Fibroblast of lung (primary cell): ENCODE data around the gene IFRD1. TPM values are rescaled to one million over a fixed set of nuclear protein-coding genes. Genes with fewer than 3 reads are reported as not detected.

Experiments
- DNase-seq, 2 donors: peaks; one replicate each; pipeline versions ENCODE4 v3.0.0 to v3.0.0-alpha.2; 2010; ENCODE audit warnings: low read depth in 2 of 2
- H2AFZ ChIP-seq: 2 replicates; pipeline ENCODE4 v1.5.1; 2012; ENCODE audit warnings: low read length, control low read depth, inconsistent platforms
- H3K27ac ChIP-seq: 2 replicates; pipeline ENCODE4 v1.5.1; 2011; ENCODE audit warnings: low read length, control low read depth; ENCODE audit not compliant: insufficient read depth
- H3K27me3 ChIP-seq: 2 replicates; pipeline ENCODE4 v1.5.1; 2011; ENCODE audit warnings: mild to moderate bottlenecking, low read length; ENCODE audit not compliant: control insufficient read depth, insufficient read depth
- H3K36me3 ChIP-seq: 2 replicates; pipeline ENCODE4 v1.5.1; 2011; ENCODE audit warnings: low read length; ENCODE audit not compliant: control insufficient read depth, insufficient read depth
- H3K4me1 ChIP-seq: 2 replicates; pipeline ENCODE4 v1.5.1; 2011; ENCODE audit warnings: low read length; ENCODE audit not compliant: control insufficient read depth, insufficient read depth; ENCODE audit errors: extremely low read depth
- H3K4me2 ChIP-seq: 2 replicates; pipeline ENCODE4 v1.5.1; 2011; ENCODE audit warnings: low read length, control low read depth; ENCODE audit not compliant: insufficient read depth; ENCODE audit errors: extremely low read depth
- H3K4me3 ChIP-seq, 4 experiments: fragments of 200-600 bp in 1 of 4; sonication (generic) in 1 of 4; replicated peaks in 1 of 4; 2 replicates each; pipeline ENCODE4 v1.5.1; 2011 to 2016; ENCODE audit warnings: low read length in 4 of 4, low read depth in 3 of 4, mild to moderate bottlenecking in 3 of 4, control low read depth in 2 of 4, inconsistent platforms in 1 of 4, mixed read lengths in 1 of 4; ENCODE audit not compliant: insufficient read depth in 1 of 4; ENCODE audit errors: control extremely low read depth in 1 of 4
- H3K79me2 ChIP-seq: 2 replicates; pipeline ENCODE4 v1.5.1; 2012; ENCODE audit warnings: mild to moderate bottlenecking, low read length, inconsistent platforms; ENCODE audit not compliant: control insufficient read depth, insufficient read depth
- H3K9ac ChIP-seq: 2 replicates; pipeline ENCODE4 v1.5.1; 2011; ENCODE audit warnings: mild to moderate bottlenecking, low read length, control low read depth; ENCODE audit not compliant: insufficient read depth
- H3K9me3 ChIP-seq: 2 replicates; pipeline ENCODE4 v1.5.1; 2012; ENCODE audit warnings: low read depth, low read length; ENCODE audit not compliant: control insufficient read depth, insufficient read depth
- H4K20me1 ChIP-seq: 2 replicates; pipeline ENCODE4 v1.5.1; 2011; ENCODE audit warnings: low read length; ENCODE audit not compliant: control insufficient read depth, insufficient read depth; ENCODE audit errors: extremely low read depth
- CTCF ChIP-seq, 2 donors: IDR thresholded peaks in 1 of 2; conservative IDR thresholded peaks in 1 of 2; 1 replicate in 1 of 2; 2 replicates in 1 of 2; pipeline ENCODE4 v1.5.1; 2011 to 2012; ENCODE audit warnings: low read length in 2 of 2, control low read depth in 1 of 2, inconsistent platforms in 1 of 2, low read depth in 1 of 2, mild to moderate bottlenecking in 1 of 2
- EZH2 ChIP-seq: IDR thresholded peaks from 2 replicates; pipeline ENCODE4 v1.5.1; 2012; ENCODE audit warnings: low read length, control low read depth, mild to moderate bottlenecking; ENCODE audit errors: missing control alignments
- polyA plus RNA-seq, 2 donors: library from polyadenylated mRNA; depleted of rRNA in 1 of 2; stranded (reverse) in 1 of 2; unstranded in 1 of 2; fragments of >200 nt; gene quantifications; 2 replicates each; pipeline ENCODE4 v1.2.1, GENCODE V29; 2011 to 2012; ENCODE audit warnings: missing spikeins in 1 of 2
- total RNA-seq: library from RNA; depleted of rRNA; stranded (reverse); fragments of >200 nt; gene quantifications from 2 replicates; pipeline ENCODE4 v1.2.1, GENCODE V29; 2014

Gene IFRD1
- total and polyA plus RNA-seq, 2 donors (not counting 1 experiment from before 2014, with no cell fraction given) = 42.6 to 127 TPM

GRCh38 chr7:112444505-112444904, 5.8 kb upstream of the IFRD1 start:
- Histone ChIP-seq H3K27ac (no peak overlapping the region), H4K20me1 (no peaks in the 10 kb centered on the region), H3K4me2 (no peak overlapping the region), H3K79me2 (no peaks in the 10 kb centered on the region), H3K4me3 (no peak overlapping the region), H3K4me1 (peaks cover 3% of the 10 kb centered on the region), H3K27me3 (no peaks in the 10 kb centered on the region), H3K9ac (no peak overlapping the region), H2AFZ (no peak overlapping the region), H3K36me3 (no peaks in the 10 kb centered on the region), H3K9me3 (no peaks in the 10 kb centered on the region)
- TF ChIP-seq EZH2 (no peak), CTCF (conservative IDR thresholded peaks at IDR 0.05 in 1 of 2, IDR thresholded peaks at IDR 0.05 in 1 of 2; ENCODE audit: low read depth in 1 of 2, low read length in 2 of 2) (no peak)
- DNase-seq = no peak

- Histone ChIP-seq H3K9ac (no peak overlapping the region), H3K27me3 (no peaks in the 10 kb centered on the region), H3K27ac (no peak overlapping the region), H3K9me3 (no peaks in the 10 kb centered on the region), H3K4me3 (no peak overlapping the region), H4K20me1 (no peaks in the 10 kb centered on the region), H3K4me2 (no peak overlapping the region), H3K79me2 (peaks cover 10% of the 10 kb centered on the region), H3K36me3 (no peaks in the 10 kb centered on the region), H2AFZ (no peak overlapping the region), H3K4me1 (peaks cover 5% of the 10 kb centered on the region)
- TF ChIP-seq CTCF (conservative IDR thresholded peaks at IDR 0.05 in 1 of 2, IDR thresholded peaks at IDR 0.05 in 1 of 2; ENCODE audit: low read depth in 1 of 2, low read length in 2 of 2) = no peak
- TF ChIP-seq EZH2 = no peak
- no peak for DNase-seq
These were observed 3.8 kb upstream of the IFRD1 start for GRCh38 chr7:112446431-112446830.

GRCh38 chr7:112447406-112447805, 2.9 kb upstream of the IFRD1 start:
- DNase-seq = no peak
- no peak overlapping the region for H3K4me3 ChIP-seq
- H3K36me3 ChIP-seq = no peaks in the 10 kb centered on the region
- H3K4me2 ChIP-seq = no peak overlapping the region
- no peak overlapping the region for H3K9ac ChIP-seq
- TF ChIP-seq EZH2 (no peak), CTCF (conservative IDR thresholded peaks at IDR 0.05 in 1 of 2, IDR thresholded peaks at IDR 0.05 in 1 of 2; ENCODE audit: low read depth in 1 of 2, low read length in 2 of 2) (no peak)
- H2AFZ ChIP-seq = no peak overlapping the region
- peaks cover 3% of the 10 kb centered on the region for H4K20me1 ChIP-seq
- no peaks in the 10 kb centered on the region for H3K27me3 ChIP-seq
- no peaks in the 10 kb centered on the region for H3K9me3 ChIP-seq
- peaks cover 5% of the 10 kb centered on the region for H3K4me1 ChIP-seq
- no peak overlapping the region for H3K27ac ChIP-seq
- peaks cover 20% of the 10 kb centered on the region for H3K79me2 ChIP-seq
